Suprapubic skin (tissue), 4 donors: ENCODE results near the gene C13orf46. TPM values are rescaled to one million over a fixed set of nuclear protein-coding genes. Genes with fewer than 3 reads are reported as not detected.

Source experiments
- DNase-seq, 2 donors: peaks; one replicate each; pipeline ENCODE4 v3.0.0-alpha.2; 2019; ENCODE audit warnings: low spot score in 2 of 2
- H3K27ac ChIP-seq: fragments of 200-600 bp; sonication (generic); one replicate; pipeline ENCODE4 v1.5.1; 2019
- H3K27me3 ChIP-seq: fragments of 200-600 bp; sonication (generic); one replicate; pipeline ENCODE4 v1.5.1; 2019
- H3K36me3 ChIP-seq: fragments of 200-600 bp; sonication (generic); one replicate; pipeline ENCODE4 v1.5.1; 2019
- H3K4me1 ChIP-seq: fragments of 200-600 bp; sonication (generic); one replicate; pipeline ENCODE4 v1.5.1; 2019
- H3K4me3 ChIP-seq: fragments of 200-600 bp; sonication (generic); one replicate; pipeline ENCODE4 v1.5.1; 2019; ENCODE audit warnings: mild to moderate bottlenecking
- H3K9me3 ChIP-seq: fragments of 200-600 bp; sonication (generic); one replicate; pipeline ENCODE4 v1.5.1; 2019
- EP300 ChIP-seq: sonication (generic); formaldehyde crosslinking; IDR thresholded peaks from one replicate; pipeline ENCODE4 v1.6.1; 2017; ENCODE audit warnings: antibody characterized with exemption
- POLR2A ChIP-seq, 2 donors: fragments of 450-650 bp; IDR thresholded peaks; one replicate each; pipeline ENCODE4 v1.6.1; 2017; ENCODE audit warnings: antibody characterized with exemption in 2 of 2, mild to moderate bottlenecking in 2 of 2, moderate library complexity in 2 of 2
- POLR2AphosphoS5 ChIP-seq, 3 donors: sonication (generic); formaldehyde crosslinking; IDR thresholded peaks; one replicate each; pipeline ENCODE4 v1.6.1; 2017; ENCODE audit warnings: antibody characterized with exemption in 3 of 3
- WGBS: methylation state at CpG from one replicate; pipeline ENCODE4 v1.1.5; 2018; 5-methylcytosine and 5-hydroxymethylcytosine counted together
- total RNA-seq, 4 donors: library from RNA; depleted of rRNA; stranded (reverse); fragments of >200 nt; gene quantifications; one replicate each; pipeline ENCODE4 v1.1.0, GENCODE V29; 2016
- TF ChIP-seq, protein P1 (sequence below), 2 donors: fragments of 200-600 bp in 1 of 2; fragments of 450-650 bp in 1 of 2; sonication (generic) in 1 of 2; IDR thresholded peaks; one replicate each; pipeline ENCODE4 v1.5.1; 2016 to 2019; ENCODE audit warnings: antibody characterized with exemption in 2 of 2, mild to moderate bottlenecking in 1 of 2, moderate library complexity in 1 of 2

Gene C13orf46
- total RNA-seq, 4 donors from 2014 or later = 0.16 to 1.4 (median 0.53) TPM

DNA sequence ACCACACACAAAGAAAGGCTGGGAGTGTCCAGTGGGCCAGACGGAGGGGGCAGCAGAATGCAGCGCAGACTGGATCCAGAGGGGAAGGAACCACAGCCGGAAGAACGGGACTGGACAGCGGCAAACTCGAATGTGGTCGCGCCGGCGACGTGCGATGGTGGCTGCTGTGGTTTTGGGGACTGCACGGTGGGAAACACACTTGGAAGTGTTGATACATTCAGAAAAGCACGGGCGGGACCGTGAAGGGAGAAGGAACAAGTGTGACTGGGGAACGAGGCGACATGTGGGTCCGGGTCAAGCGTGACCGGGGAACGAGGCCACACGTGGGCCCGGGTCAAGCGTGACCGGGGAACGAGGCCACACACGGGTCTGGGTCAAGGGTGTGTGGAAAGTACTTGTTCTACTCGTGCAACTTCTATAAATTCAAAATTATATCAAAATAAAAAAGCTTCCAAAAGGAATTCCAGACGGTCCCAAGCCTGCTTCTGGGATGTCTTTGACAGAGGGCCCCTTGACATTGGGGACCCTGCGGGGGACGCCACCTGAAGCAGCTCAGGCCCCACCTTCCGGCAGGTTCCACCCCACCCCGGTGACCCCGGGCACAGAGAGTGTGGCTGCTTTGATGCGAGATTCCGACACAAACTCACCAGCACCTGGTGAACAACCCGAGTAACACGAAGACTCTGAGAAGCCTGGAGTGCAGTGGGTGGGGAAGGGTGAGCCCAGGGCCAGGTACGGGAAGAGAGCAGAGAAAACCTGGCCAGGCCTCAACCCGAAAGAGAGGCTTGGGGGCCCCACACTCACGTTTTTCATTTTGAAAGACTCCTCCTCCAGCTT, 25.1 kb upstream of the C13orf46 start:
- DNase-seq = peak; percentile 60 to 61
- Histone ChIP-seq H3K27ac (peak overlapping the region; percentile 48), H3K4me3 (no peak overlapping the region), H3K27me3 (no peaks in the 10 kb centered on the region), H3K36me3 (peaks cover 27% of the 10 kb centered on the region), H3K9me3 (no peaks in the 10 kb centered on the region), H3K4me1 (peaks cover 16% of the 10 kb centered on the region)
- TF ChIP-seq POLR2A (IDR thresholded peaks at IDR 0.05) (no peak), EP300 (no peak), POLR2AphosphoS5 (IDR thresholded peaks at IDR 0.05) (no peak)
- TF ChIP-seq, protein P1, sequence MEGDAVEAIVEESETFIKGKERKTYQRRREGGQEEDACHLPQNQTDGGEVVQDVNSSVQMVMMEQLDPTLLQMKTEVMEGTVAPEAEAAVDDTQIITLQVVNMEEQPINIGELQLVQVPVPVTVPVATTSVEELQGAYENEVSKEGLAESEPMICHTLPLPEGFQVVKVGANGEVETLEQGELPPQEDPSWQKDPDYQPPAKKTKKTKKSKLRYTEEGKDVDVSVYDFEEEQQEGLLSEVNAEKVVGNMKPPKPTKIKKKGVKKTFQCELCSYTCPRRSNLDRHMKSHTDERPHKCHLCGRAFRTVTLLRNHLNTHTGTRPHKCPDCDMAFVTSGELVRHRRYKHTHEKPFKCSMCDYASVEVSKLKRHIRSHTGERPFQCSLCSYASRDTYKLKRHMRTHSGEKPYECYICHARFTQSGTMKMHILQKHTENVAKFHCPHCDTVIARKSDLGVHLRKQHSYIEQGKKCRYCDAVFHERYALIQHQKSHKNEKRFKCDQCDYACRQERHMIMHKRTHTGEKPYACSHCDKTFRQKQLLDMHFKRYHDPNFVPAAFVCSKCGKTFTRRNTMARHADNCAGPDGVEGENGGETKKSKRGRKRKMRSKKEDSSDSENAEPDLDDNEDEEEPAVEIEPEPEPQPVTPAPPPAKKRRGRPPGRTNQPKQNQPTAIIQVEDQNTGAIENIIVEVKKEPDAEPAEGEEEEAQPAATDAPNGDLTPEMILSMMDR (IDR thresholded peaks at IDR 0.05) = no peak
- WGBS = 84% methylated on average over 38 of the region's 42 CpGs

DNA sequence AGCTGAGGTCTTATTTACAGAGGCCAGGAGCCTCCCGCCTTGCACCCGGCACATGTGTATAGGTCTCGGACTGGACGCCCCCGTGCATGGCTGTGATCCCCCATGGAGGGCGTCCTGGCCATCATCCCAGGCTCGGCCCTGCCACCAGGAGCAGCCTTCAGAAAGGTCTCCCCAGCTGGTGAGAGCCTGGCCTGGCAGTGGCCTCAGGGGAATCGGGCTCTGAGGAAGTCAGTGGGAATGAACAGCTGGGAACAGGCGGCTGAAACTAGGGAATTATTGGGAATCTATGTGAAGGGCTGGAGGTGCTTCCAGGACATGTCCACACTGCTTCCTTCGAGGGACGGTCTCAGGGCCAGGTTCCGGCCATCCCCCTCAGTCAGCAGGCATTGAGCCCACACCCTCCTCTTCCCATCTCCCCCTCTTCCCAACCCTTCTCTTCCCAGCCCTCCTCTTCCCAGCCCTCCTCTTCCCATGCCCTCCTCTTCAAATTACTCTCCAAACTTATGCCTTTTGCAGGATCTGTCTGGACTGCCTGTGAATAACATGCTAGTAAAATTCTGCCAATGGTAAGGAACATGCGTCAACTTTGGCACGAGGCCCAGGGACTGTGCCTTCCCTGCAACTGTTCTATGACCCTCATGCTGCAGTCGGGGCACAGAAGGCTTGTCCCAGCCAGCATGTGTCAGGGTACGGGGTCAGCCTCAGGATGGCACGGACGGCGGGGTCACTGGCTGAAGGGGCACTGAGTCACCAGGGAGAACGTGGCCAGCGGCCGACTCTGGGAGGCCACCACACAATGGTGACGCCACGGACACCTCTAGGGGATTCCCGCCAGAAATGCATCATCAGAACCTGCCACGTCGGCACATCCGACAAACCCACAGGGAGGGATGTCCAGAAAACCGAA, 24.2 kb upstream of the C13orf46 start:
- peak; percentile 81 to 90 for DNase-seq
- WGBS = 65% methylated on average over 17 of the region's 29 CpGs

DNA sequence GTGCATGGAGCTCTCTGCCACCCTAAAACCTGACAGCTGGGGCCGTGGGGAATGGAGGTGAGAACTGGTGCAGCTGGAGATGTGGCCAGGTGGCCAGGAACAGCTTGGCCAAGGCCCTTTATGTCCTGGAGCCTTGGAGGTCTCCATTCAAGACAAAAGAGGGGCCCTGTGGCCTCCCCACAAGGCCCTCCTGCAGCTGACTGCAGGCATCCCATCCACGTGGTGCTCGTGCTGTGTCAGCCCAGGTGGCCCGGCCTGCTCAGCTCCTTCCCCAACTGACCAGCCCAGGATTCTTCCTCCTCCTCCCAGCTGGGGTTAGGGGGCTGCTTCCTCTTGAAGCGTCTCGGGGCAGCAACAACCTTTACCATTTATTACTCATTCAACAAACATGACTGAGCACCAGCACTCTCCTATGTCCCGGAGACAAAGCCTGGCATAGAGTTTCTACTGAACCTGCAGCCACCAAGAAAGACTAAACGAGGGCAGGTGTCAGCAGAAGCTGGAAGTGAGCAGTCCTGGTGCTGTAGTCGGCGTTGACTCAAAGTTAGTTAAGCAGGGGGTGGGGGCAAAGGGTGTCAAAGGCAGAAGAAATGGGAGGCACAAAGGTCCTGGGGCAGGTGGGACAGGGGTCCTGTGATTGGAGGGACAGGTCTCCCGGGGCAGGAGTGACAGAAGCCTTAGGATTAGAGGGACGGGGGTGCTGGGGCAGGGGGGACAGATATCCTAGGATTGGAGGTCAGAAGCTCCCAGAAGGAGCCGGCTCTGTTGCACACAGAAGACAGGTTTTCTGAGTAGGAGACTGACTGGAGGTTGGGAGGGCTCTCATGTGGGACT, 23.3 kb upstream of the C13orf46 start:
- peak; percentile 50 to 74 for DNase-seq
- peaks cover 16% of the 10 kb centered on the region for H3K4me1 ChIP-seq
- H3K9me3 ChIP-seq = no peaks in the 10 kb centered on the region
- no peak overlapping the region for H3K27ac ChIP-seq
- WGBS = 90% methylated on average over 13 of the region's 13 CpGs
- no peaks in the 10 kb centered on the region for H3K27me3 ChIP-seq
- TF ChIP-seq, protein P1 (IDR thresholded peaks at IDR 0.05) = no peak
- no peak for TF ChIP-seq POLR2AphosphoS5 (IDR thresholded peaks at IDR 0.05)
- no peak for TF ChIP-seq EP300
- no peak for TF ChIP-seq POLR2A (IDR thresholded peaks at IDR 0.05)
- peaks cover 22% of the 10 kb centered on the region for H3K36me3 ChIP-seq
- no peak overlapping the region for H3K4me3 ChIP-seq

More for the DNA sequence above, 24.2 kb upstream of the C13orf46 start:
- peak in 2 of 3 donors; percentile 5 to 7 for TF ChIP-seq POLR2AphosphoS5 (IDR thresholded peaks at IDR 0.05)
- TF ChIP-seq POLR2A (IDR thresholded peaks at IDR 0.05) = no peak
- Histone ChIP-seq H3K9me3 (no peaks in the 10 kb centered on the region), H3K27ac (peak overlapping the region; percentile 48), H3K27me3 (no peaks in the 10 kb centered on the region), H3K4me1 (peaks cover 16% of the 10 kb centered on the region), H3K36me3 (peaks cover 26% of the 10 kb centered on the region), H3K4me3 (no peak overlapping the region)

DNA sequence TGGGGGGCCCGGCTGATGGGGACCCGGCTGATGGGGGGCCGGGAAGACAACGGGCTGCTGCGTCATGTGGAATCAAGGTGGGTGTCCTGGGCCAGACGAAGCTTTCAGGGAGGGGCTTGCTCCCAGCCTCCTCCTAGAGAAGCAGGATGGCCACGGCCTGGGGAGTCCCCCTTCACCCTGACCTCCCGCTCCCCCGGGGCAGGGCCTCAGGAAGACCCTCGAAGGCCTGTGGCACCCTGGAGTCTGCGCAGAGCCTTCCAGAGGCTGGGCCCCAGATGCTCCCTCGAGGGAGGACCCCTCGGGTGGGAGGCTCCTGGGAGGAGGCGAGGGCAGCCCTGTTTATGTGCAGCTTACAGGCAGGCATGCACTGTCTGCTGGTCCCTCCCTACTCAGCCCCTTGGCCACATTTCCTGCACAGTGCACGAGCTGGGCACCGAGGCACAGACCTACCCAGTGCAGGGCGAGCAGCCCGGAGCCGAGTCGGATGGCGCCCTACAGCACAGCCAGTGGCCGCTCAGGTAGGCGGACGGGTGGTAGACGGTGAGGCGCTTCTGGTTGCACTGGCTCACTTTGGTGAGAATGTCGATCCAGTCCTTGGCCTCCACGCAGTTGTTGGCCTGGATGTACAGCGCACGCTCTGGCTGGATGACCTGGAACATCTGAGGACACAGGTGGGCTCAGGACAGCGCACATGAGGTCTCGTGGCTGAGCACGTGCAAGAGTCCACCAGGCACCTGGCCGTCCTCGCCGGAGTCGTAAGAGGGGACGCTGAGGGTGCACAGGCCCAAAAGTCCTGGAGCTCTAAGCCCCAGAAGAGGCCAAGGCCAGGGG, 22.4 kb upstream of the C13orf46 start:
- Histone ChIP-seq H3K4me3 (no peak overlapping the region), H3K27ac (no peak overlapping the region), H3K4me1 (peaks cover 16% of the 10 kb centered on the region), H3K36me3 (peaks cover 30% of the 10 kb centered on the region), H3K9me3 (no peaks in the 10 kb centered on the region), H3K27me3 (no peaks in the 10 kb centered on the region)
- DNase-seq = peak; percentile 62 to 70
- TF ChIP-seq POLR2A (IDR thresholded peaks at IDR 0.05) (no peak), POLR2AphosphoS5 (IDR thresholded peaks at IDR 0.05) (no peak), EP300 (no peak)
- TF ChIP-seq, protein P1 (IDR thresholded peaks at IDR 0.05) = no peak
- WGBS = 89% methylated on average over 14 of the region's 38 CpGs
